ENCODE data around the gene DAZAP1.

GRCh38 chr19:1446713-1447481 lies 39.5 kb downstream of the DAZAP1 start:
- TF ChIP-seq CTCF (conservative IDR thresholded peaks at IDR 0.05; ENCODE audit: low read depth, low read length) = no peak
- no peak for TF ChIP-seq EZH2 (IDR thresholded peaks at IDR 0.05; ENCODE audit: borderline replicate concordance, low read depth, low read length, poor library complexity, severe bottlenecking)
